Fibroblast of skin of left quadriceps (primary cell): ENCODE results near the gene DCHS2.

Experiments
- DNase-seq, 2 experiments: peaks; one replicate each; pipeline ENCODE4 v3.0.0-alpha.2; 2013; ENCODE audit warnings: low read depth in 2 of 2

Gene DCHS2

GRCh38 chr4:154489558-154490233 is 1.9 kb downstream of the DCHS2 start:
- no peak for DNase-seq

- DNase-seq = no peak
Observed at GRCh38 chr4:154487145-154487544, 4.5 kb downstream of the DCHS2 start.

- DNase-seq = no peak
Observed at GRCh38 chr4:154485127-154485773, 6.3 kb downstream of the DCHS2 start.

DNA sequence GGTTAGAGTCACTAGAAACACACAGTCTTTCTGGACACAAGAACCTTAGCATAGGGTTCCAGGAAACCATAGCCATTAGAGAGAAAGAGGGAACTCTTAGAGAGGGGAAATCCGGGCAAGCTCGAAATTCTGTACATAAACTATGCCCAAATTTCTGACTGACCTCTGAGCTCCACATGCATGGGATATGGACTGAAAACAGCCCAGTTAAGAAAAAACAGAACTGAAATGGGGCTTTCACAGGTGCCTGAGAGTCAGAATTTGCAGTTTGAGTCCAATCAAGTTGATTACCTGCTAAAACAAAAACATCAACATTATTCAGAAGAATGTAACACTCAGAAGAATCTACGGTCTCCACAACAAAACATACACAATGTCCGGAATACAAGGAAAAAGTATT is 13.1 kb downstream of the DCHS2 start:
- no peak for DNase-seq

DNA sequence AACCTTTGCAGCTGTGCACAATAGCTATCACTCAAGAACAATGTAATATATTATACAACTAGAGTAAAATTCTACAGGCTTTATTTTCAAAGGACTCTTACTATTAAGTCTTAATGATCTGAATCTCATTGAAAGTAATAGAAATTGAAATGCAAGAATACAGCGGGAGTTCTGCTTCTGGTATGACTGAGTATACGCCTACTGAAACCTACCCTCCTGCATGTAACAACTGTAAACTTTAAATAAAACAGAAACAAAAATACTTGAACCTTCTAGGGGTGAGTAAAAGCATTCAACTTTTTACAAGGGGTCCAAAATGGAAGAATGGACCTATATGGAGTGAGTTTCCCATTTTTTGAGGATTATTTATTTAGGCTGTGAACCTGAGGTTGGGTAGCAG is 13.5 kb downstream of the DCHS2 start:
- DNase-seq = no peak

DNA sequence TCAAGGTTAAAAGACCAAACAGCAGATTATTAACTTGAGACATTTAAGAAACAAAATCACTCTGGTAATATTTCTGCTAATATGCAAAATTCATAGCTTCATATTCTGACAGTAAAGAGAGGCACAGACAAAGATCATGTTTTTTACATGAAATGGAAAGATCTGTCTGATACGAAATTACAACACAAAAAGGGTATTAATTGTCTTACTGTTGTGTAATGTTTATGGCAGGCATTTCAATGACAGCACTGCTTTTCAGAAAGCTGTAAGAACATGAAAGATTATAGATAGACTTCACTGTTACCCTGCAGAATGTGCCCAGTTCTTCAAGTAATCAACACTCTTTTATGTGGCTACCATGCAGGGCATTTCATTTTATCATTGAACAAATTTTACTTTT is 15.4 kb downstream of the DCHS2 start:
- no peak for DNase-seq

GRCh38 chr4:154475820-154476219 is 15.8 kb downstream of the DCHS2 start:
- DNase-seq = no peak

DNA sequence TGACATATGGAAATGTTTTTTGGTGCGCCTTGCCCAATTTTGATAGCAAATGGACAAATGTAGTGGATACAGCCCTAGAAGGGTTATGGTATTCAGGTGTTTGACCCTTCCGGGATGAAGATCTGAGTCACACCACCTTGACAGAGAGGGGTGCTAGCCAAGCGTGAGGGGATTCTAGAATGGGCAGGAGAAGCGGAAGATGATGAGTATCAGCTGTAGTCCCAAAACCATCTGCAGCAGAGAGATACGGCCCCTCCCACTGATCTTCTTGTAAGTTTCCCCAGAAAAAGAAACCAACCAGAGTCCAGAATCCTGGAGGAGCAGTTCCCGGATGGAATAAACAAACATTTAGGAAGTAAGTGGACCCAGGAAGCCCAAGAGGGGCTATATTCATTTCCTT is 18.1 kb downstream of the DCHS2 start:
- no peak for DNase-seq

GRCh38 chr4:154472858-154473257 is 18.7 kb downstream of the DCHS2 start:
- no peak for DNase-seq

DNA sequence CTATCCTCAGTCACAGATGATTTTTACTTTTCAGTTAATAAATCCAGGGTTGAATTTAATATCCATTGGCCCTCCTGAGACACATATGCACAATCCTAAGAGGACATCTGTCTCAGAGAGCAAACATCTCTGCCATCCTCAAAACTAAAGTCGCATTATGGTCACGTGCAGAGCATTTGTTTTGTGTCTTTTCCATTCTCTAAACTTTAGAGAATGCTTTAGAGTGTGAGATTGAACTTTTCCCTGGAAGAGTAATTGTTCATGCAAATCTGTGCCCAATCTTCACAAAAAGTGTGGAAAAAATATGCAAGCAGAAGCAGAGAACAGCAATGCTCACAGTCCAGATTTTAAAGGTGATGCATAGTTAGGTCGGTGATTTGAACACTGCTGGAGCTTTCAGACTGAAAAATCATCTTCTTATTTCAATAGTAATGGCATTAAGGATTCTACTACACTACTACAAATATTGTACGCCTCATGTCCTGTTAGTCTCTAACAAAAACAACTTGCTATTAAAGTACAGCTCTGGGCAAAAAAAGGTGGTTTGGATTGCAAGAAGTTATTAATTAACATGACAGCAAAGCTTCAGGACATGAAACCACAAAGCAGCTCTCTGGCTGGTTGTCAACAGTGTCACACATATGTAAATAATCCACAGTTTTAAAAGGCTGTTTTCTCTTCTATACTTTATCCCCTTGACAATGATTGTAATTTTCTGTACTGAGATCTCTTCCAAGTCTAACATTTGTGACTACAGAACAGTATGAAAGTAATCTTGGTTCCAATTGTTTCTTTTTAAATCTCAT is 19.9 kb downstream of the DCHS2 start:
- peak in 1 of 2 experiments; percentile 11 for DNase-seq

- DNase-seq = no peak
Observed at GRCh38 chr4:154471032-154471431, 20.6 kb downstream of the DCHS2 start.

- peak; percentile 32 to 46 for DNase-seq
Observed at GRCh38 chr4:154467886-154468285, 23.7 kb downstream of the DCHS2 start.

DNA sequence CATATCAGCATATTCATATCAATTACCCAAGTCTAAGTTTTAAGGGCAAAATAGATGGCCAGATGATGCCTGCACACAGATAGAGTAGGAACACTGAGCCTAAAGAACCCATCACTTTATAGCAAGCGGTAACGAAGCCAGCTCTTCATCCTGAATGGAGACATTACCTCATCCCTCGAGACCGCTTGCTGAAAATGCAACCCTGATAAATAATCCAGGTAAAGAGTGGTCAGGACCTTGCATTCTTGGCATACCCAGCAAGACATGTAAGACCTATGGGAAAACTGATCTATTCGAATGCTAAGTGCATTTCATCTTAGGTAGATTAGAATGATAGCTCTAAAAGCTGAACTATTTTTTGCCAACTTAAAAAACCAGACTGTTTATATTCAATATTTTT is 25.3 kb downstream of the DCHS2 start:
- no peak for DNase-seq

GRCh38 chr4:154465085-154465484 is 26.5 kb downstream of the DCHS2 start:
- no peak for DNase-seq

DNA sequence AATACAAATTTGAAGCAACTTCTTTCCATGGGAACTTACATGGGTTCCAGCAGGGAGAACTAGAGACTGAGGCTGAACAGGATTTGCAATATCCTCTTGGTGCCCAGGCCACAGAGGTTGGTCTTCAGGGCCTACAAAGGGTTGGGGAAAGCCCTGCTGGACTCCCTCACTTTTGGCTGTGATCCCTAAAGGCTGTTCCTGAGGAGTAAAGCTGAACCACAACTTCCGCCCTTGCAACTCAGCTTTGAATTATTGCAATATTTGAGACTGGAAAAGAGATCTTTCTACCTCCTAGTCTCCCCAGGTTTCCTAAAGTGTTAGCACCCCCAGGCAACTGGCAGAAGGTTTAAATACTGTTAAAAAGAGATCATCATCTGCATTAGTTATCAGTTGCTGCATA is 26.9 kb downstream of the DCHS2 start:
- DNase-seq = no peak

DNA sequence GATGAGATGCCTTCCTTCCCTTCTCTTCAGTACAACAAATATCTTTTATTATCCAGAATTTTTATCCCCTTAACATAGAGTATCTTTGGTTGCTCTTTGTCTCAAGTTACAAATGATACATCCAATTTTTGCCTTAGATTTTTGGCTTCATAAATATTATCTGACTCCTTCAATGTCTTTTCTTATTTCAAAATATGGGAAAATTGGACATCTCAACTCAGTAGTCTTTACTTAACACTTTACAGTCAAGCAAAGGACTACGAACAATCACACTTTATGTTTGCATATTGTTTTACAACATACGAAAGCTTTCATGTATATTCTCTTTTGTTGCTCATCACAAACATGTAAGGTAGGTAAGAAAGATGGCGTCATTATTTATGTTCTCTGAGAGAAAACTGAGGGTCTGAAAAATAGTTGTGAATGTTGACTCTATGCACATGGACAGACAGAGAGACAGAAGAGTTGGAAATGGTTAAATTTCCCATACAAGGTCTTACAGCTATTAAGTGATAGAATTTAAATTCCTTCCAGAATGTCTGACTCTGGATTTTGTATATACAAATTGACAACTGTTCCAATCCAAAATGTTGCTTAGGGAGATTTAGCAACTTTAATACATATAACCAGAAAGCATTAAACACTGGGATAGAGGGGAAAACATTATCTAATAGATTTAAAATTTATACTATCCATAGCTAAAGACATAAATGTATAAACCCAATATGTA is 29.4 kb downstream of the DCHS2 start:
- DNase-seq = no peak

- DNase-seq = no peak
Observed at GRCh38 chr4:154457471-154457870, 34.1 kb downstream of the DCHS2 start.

GRCh38 chr4:154456889-154457288 is 34.7 kb downstream of the DCHS2 start:
- no peak for DNase-seq

DNA sequence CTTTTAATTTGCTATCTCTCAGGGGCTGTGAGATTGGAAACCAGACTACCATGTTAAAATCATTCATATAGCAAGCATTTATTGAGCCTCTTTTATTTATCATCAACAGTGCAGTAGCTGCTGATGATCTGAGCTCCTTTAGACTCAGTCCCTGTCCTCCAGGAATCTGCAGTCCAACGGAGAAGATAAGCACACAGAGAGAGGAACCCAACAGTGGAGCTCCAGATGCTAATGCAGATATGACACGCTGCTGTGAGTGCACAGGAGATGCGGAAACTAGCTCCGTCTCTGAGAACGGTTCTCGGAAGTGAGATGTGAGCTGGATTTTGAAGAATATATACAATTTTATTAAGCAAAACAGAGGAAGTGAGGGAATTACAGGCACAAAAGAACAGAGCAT is 35.4 kb downstream of the DCHS2 start:
- no peak for DNase-seq

DNA sequence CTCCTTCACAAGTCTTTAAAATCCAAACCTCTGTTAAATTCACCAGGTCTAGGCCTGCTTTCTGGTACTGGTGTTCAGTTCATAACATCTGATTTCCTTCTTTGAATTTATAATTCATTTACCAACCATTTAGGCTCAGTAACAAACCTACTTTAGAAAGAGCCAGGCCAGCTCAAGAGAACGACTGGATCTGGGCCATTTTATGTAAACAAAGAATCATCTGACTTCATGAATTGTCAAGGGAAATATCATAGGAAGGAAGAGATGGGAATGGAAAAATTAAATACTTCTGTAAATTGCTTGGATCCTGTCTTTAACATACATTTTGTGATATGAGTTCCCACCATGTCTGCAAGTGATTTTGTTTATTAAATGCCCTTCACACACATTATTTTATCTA is 36.5 kb downstream of the DCHS2 start:
- DNase-seq = no peak

DNA sequence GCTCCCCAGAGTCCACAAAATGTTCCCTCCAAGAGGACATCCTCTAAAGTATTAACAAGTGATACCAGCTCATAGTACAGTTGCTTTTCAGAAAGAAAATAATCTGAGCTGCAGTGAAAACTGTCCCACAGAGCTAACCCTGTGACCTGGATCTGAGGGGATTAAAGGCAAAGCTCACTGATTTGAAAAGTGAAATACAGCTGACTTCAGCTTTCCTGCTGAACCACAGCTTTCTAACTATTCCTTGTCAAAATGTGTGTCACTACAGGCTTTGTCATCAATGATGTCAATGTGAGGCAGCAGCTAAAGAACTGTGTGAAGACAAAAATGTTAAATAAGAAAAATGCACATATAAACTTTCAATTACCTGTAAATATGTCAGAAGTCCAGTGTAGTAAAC is 36.9 kb downstream of the DCHS2 start:
- DNase-seq = no peak

GRCh38 chr4:154452798-154453346 is 38.7 kb downstream of the DCHS2 start:
- DNase-seq = no peak
